Kidney epithelial cell (primary cell): Measurements from ENCODE around the gene EVL. TPM values are rescaled to one million over a fixed set of nuclear protein-coding genes. Genes with fewer than 3 reads are reported as not detected.

Experiments used
- DNase-seq: peaks from one replicate; pipeline ENCODE4 v3.0.0-alpha.2; 2010; ENCODE audit warnings: low read depth
- H3K27me3 ChIP-seq: 2 replicates; pipeline ENCODE4 v1.6.0; 2011; ENCODE audit warnings: low read length; ENCODE audit not compliant: control insufficient read depth, insufficient read depth
- H3K36me3 ChIP-seq: 2 replicates; pipeline ENCODE4 v1.5.1; 2011; ENCODE audit warnings: low read length; ENCODE audit not compliant: control insufficient read depth, insufficient read depth
- H3K4me3 ChIP-seq: 2 replicates; pipeline ENCODE4 v1.5.1; 2011; ENCODE audit warnings: low read depth, mild to moderate bottlenecking, control low read depth, low read length
- CTCF ChIP-seq: IDR thresholded peaks from 2 replicates; pipeline ENCODE4 v1.5.1; 2011; ENCODE audit warnings: mild to moderate bottlenecking, moderate library complexity, low read length, control low read depth, inconsistent platforms; ENCODE audit not compliant: insufficient read depth, poor library complexity, severe bottlenecking
- total RNA-seq: library from RNA; depleted of rRNA; stranded (reverse); fragments of >200 nt; gene quantifications from 2 replicates; pipeline ENCODE4 v1.2.3, GENCODE V29; 2015

The EVL gene
- total RNA-seq, 1 donor from 2014 or later = 42.4 TPM

GRCh38 chr14:100134586-100134985, 69.4 kb downstream of the EVL start:
- Histone ChIP-seq H3K36me3 (no peaks in the 10 kb centered on the region), H3K27me3 (no peaks in the 10 kb centered on the region), H3K4me3 (no peak overlapping the region)
- DNase-seq = no peak
- no peak for TF ChIP-seq CTCF

- no peak for TF ChIP-seq CTCF
- Histone ChIP-seq H3K36me3 (no peaks in the 10 kb centered on the region), H3K27me3 (no peaks in the 10 kb centered on the region), H3K4me3 (no peak overlapping the region)
- DNase-seq = no peak
These were observed 69.9 kb downstream of the EVL start for GRCh38 chr14:100135073-100135472.

GRCh38 chr14:100135784-100136183, 70.6 kb downstream of the EVL start:
- DNase-seq = no peak
- TF ChIP-seq CTCF = no peak
- Histone ChIP-seq H3K4me3 (no peak overlapping the region), H3K27me3 (no peaks in the 10 kb centered on the region), H3K36me3 (no peaks in the 10 kb centered on the region)

- no peak for TF ChIP-seq CTCF
- Histone ChIP-seq H3K36me3 (no peaks in the 10 kb centered on the region), H3K27me3 (no peaks in the 10 kb centered on the region), H3K4me3 (no peak overlapping the region)
- no peak for DNase-seq
These were observed 72.0 kb downstream of the EVL start for GRCh38 chr14:100137173-100137572.

GRCh38 chr14:100138082-100138787, 73.0 kb downstream of the EVL start:
- Histone ChIP-seq H3K36me3 (no peaks in the 10 kb centered on the region), H3K4me3 (no peak overlapping the region), H3K27me3 (no peaks in the 10 kb centered on the region)
- no peak for TF ChIP-seq CTCF
- no peak for DNase-seq

GRCh38 chr14:100138955-100139354, 73.7 kb downstream of the EVL start:
- Histone ChIP-seq H3K36me3 (no peaks in the 10 kb centered on the region), H3K4me3 (no peak overlapping the region), H3K27me3 (no peaks in the 10 kb centered on the region)
- TF ChIP-seq CTCF = no peak
- DNase-seq = no peak
